SU-DHL-6 (cell line): ENCODE measurements around the gene PKDREJ.

Experiments
- H2AFZ ChIP-seq: fragments of 200-600 bp; sonication (generic); 2 replicates; pipeline ENCODE4 v1.6.1; 2014; ENCODE audit warnings: low read depth, mild to moderate bottlenecking, moderate library complexity, mixed read lengths, antibody characterized with exemption, low read length; ENCODE audit not compliant: severe bottlenecking
- H3F3A ChIP-seq: fragments of 200-600 bp; shearing (Covaris generic); 2 replicates; pipeline ENCODE4 v1.6.0; 2016; ENCODE audit warnings: antibody characterized with exemption, mild to moderate bottlenecking; ENCODE audit not compliant: insufficient read depth
- H3K27ac ChIP-seq: fragments of 200-600 bp; sonication (generic); 2 replicates; pipeline ENCODE4 v1.5.1; 2016; ENCODE audit warnings: low read depth, mild to moderate bottlenecking, low read length, moderate library complexity, mixed read lengths
- H3K27me3 ChIP-seq: fragments of 200-600 bp; sonication (generic), shearing (Covaris generic); 2 replicates; pipeline ENCODE4 v1.6.0; 2014; ENCODE audit warnings: mild to moderate bottlenecking, low read length
- H3K36me3 ChIP-seq: fragments of 200-600 bp; sonication (generic); 2 replicates; pipeline ENCODE4 v1.6.1; 2014; ENCODE audit warnings: mild to moderate bottlenecking, low read length, mixed read lengths
- H3K4me2 ChIP-seq: fragments of 300-600, 200-600 bp; shearing (Covaris generic), sonication (generic); 2 replicates; pipeline ENCODE4 v1.6.0; 2014; ENCODE audit warnings: low read length, low read depth, mild to moderate bottlenecking; ENCODE audit not compliant: poor library complexity, severe bottlenecking
- H3K4me3 ChIP-seq: fragments of 200-600 bp; sonication (generic); 2 replicates; pipeline ENCODE4 v1.5.1; 2014; ENCODE audit warnings: antibody characterized with exemption, low read length, mild to moderate bottlenecking, mixed read lengths; ENCODE audit not compliant: insufficient read depth, poor library complexity, severe bottlenecking
- H3K79me2 ChIP-seq: fragments of 200-600 bp; sonication (generic); 2 replicates; pipeline ENCODE4 v1.6.1; 2014; ENCODE audit warnings: mild to moderate bottlenecking, low read length, moderate library complexity; ENCODE audit not compliant: insufficient read depth
- H3K9ac ChIP-seq: fragments of 200-600 bp; sonication (generic); 2 replicates; pipeline ENCODE4 v1.7.0; 2014; ENCODE audit warnings: mild to moderate bottlenecking, low read length
- H3K9me2 ChIP-seq: fragments of 200-600 bp; sonication (generic); replicated peaks from 2 replicates; pipeline ENCODE4 v1.6.1; 2014; ENCODE audit warnings: low read length; ENCODE audit not compliant: insufficient read depth
- H3K9me3 ChIP-seq: fragments of 200-600 bp; sonication (generic); 2 replicates; pipeline ENCODE4 v1.6.1; 2014; ENCODE audit warnings: low read length, mixed read lengths; ENCODE audit not compliant: insufficient read depth
- H4K20me1 ChIP-seq: fragments of 200-600 bp; sonication (generic); 2 replicates; pipeline ENCODE4 v1.6.1; 2014; ENCODE audit warnings: low read depth, mild to moderate bottlenecking, antibody characterized with exemption, low read length, moderate library complexity, mixed read lengths
- EZH2phosphoT487 ChIP-seq: fragments of 200-600 bp; sonication (generic), shearing (Covaris generic); conservative IDR thresholded peaks from 2 replicates; pipeline ENCODE4 v1.6.1; 2018; ENCODE audit warnings: mild to moderate bottlenecking, antibody characterized with exemption, low read length, moderate library complexity, mixed read lengths
- TF ChIP-seq, protein P1 (sequence below): fragments of 200-600 bp; sonication (generic); IDR thresholded peaks from one replicate; pipeline ENCODE4 v1.5.1; 2017; ENCODE audit warnings: antibody characterized with exemption, mild to moderate bottlenecking, low read length, moderate library complexity; ENCODE audit not compliant: insufficient read depth, poor library complexity, severe bottlenecking

The PKDREJ gene

DNA sequence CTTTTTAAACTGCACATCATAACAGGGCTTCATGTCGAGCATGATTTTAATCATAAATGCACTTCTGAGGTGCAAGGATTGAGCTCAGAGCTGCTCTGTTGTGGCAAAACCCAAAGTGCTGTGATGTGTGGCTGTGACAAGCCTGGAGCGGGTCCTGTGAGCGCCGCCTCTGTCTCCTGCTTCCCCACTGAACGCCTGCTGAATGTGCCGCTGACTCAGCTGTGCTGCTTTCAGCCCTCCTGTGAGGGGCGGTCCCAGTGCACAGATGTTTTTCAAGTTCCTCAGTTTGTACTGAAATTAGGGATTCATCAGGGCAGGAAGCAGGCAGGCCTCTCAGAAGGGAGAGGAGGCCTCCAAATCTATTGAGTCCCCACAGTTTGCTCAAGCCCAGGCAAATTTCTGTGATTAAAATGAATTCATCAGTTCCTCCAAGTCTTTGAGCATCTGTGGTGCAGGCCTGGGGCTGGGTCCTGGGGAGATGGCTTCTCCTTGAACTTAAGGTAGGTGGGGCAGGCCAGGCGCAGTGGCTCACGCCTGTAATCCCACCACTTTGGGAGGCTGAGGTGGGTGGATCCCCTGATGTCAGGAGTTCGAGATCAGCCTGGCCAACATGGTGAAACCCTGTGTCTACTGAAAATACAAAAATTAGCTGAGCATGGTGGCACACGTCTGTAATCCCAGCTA, 30.6 kb upstream of the PKDREJ start:
- Histone ChIP-seq H3K4me3 (no peak overlapping the region), H3K9me3 (no peaks in the 10 kb centered on the region), H4K20me1 (no peaks in the 10 kb centered on the region), H3K4me2 (no peak overlapping the region), H3K27me3 (no peaks in the 10 kb centered on the region), H3K79me2 (peaks cover 19% of the 10 kb centered on the region), H3K27ac (no peak overlapping the region), H3K36me3 (peaks cover 3% of the 10 kb centered on the region; the same call in 1 of the 2 replicates), H3K9me2 (no peaks in the 10 kb centered on the region), H3K9ac (no peak overlapping the region), H3F3A (peaks cover 4% of the 10 kb centered on the region; the same call in 1 of the 2 replicates), H2AFZ (no peak overlapping the region)
- TF ChIP-seq, protein P1, sequence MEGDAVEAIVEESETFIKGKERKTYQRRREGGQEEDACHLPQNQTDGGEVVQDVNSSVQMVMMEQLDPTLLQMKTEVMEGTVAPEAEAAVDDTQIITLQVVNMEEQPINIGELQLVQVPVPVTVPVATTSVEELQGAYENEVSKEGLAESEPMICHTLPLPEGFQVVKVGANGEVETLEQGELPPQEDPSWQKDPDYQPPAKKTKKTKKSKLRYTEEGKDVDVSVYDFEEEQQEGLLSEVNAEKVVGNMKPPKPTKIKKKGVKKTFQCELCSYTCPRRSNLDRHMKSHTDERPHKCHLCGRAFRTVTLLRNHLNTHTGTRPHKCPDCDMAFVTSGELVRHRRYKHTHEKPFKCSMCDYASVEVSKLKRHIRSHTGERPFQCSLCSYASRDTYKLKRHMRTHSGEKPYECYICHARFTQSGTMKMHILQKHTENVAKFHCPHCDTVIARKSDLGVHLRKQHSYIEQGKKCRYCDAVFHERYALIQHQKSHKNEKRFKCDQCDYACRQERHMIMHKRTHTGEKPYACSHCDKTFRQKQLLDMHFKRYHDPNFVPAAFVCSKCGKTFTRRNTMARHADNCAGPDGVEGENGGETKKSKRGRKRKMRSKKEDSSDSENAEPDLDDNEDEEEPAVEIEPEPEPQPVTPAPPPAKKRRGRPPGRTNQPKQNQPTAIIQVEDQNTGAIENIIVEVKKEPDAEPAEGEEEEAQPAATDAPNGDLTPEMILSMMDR = no peak
- TF ChIP-seq EZH2phosphoT487 = no peak

DNA sequence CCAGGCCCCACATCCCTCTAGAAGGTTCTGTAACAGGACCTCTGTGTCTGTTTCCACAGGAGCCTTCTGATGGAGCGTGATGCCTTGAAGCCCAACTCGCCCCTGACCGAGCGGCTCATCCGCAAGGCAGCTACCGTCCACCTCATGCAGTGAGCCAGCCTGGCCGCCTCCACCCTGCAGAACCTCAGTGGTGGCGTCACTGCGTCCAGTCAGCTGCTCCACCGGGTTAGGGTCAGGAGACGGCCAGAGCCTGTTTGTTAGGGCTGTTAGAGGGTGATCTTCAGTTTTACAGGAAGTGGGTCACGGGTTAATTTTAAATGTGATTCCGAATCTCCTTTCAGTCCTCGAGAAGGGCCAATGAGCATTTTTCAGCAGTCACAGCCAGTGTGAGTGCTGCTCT, 29.6 kb upstream of the PKDREJ start:
- Histone ChIP-seq H4K20me1 (no peaks in the 10 kb centered on the region), H3K4me2 (no peak overlapping the region), H3K9me3 (no peaks in the 10 kb centered on the region), H3K9me2 (no peaks in the 10 kb centered on the region), H3K27me3 (no peaks in the 10 kb centered on the region), H2AFZ (no peak overlapping the region), H3F3A (peaks cover 4% of the 10 kb centered on the region; the same call in 1 of the 2 replicates), H3K79me2 (peaks cover 9% of the 10 kb centered on the region), H3K4me3 (no peak overlapping the region), H3K9ac (no peak overlapping the region), H3K36me3 (no peaks in the 10 kb centered on the region), H3K27ac (no peak overlapping the region)
- no peak for TF ChIP-seq EZH2phosphoT487
- TF ChIP-seq, protein P1 = no peak

DNA sequence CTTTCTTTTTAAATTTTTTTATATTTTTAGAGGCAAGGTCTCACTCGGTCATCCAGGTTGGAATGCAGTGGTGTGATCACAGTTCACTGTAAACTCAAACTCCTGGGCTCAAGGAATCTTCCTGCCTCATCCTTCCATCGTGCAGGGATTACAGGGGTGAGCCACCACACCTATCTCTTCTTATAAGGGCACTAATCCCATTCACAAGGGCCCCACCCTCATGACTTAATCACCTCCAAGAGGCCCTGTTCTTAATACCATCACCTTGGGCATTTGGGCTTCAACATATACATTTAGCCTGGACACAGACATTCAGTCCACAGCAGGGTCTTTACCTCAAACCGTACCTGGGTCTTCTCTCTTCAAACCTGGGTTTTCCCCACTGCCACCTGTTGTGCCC, 29.0 kb upstream of the PKDREJ start:
- H3K9me2 ChIP-seq = no peaks in the 10 kb centered on the region
- H3K9me3 ChIP-seq = no peaks in the 10 kb centered on the region
- H3K9ac ChIP-seq = no peak overlapping the region
- H3K4me3 ChIP-seq = no peak overlapping the region
- H3K36me3 ChIP-seq = no peaks in the 10 kb centered on the region
- no peak for TF ChIP-seq EZH2phosphoT487
- TF ChIP-seq, protein P1 = no peak
- H3K27me3 ChIP-seq = no peaks in the 10 kb centered on the region
- H3K79me2 ChIP-seq = peaks cover 4% of the 10 kb centered on the region; the same call in 1 of the 2 replicates
- no peak overlapping the region for H3K27ac ChIP-seq
- H3K4me2 ChIP-seq = no peak overlapping the region
- H4K20me1 ChIP-seq = no peaks in the 10 kb centered on the region
- no peak overlapping the region for H2AFZ ChIP-seq
- H3F3A ChIP-seq = no peaks in the 10 kb centered on the region
